Testis (tissue), 2 donors: Measurements from ENCODE around the gene TRIM14.

Source experiments
- CTCF ChIP-seq, 3 experiments: fragments of 450-650 bp in 2 of 3; fragments of 200-600 bp in 1 of 3; sonication (generic) in 1 of 3; IDR thresholded peaks; one replicate each; pipeline ENCODE4 v1.5.1; 2016 to 2019; ENCODE audit warnings: antibody characterized with exemption in 3 of 3, mild to moderate bottlenecking in 2 of 3, moderate library complexity in 1 of 3
- POLR2A ChIP-seq: fragments of 450-650 bp; IDR thresholded peaks from one replicate; pipeline ENCODE4 v1.6.1; 2017; ENCODE audit warnings: antibody characterized with exemption, mild to moderate bottlenecking, moderate library complexity

GRCh38 chr9:98129451-98129881, 10.4 kb upstream of the TRIM14 start:
- TF ChIP-seq CTCF (IDR thresholded peaks at IDR 0.05) = no peak
- no peak for TF ChIP-seq POLR2A
